IMR-90 (cell line): Measurements from ENCODE around the gene WDR43. TPM values are rescaled to one million over a fixed set of nuclear protein-coding genes. Genes with fewer than 3 reads are reported as not detected.

Experiments
- ATAC-seq: fragments of 200-7000 bp; cut with Tn5 transposase; 2 replicates; pipeline ENCODE4 v1.9.1; 2020; ENCODE audit warnings: low read depth, mild to moderate bottlenecking, moderate library complexity
- BruUV-seq: library from RNA; stranded (reverse); fragments of 400-500 nt; replicated peaks from 2 replicates; lab custom pipeline; 2021; lab: Mats Ljungman, UMichigan
- CTCF ChIA-PET: fragments of 300-600 bp; formaldehyde crosslinking; extraction: SDS; loops from one replicate; lab custom pipeline; 2021; ENCODE audit warnings: antibody characterized with exemption; lab: Yijun Ruan, JAX
- POLR2A ChIA-PET: fragments of 300-600 bp; sonication (Branson Sonifier 250); formaldehyde crosslinking; loops from one replicate; lab custom pipeline; 2022; ENCODE audit warnings: antibody characterized with exemption; ENCODE audit not compliant: unreplicated experiment; lab: Charles Lee
- DNase-seq: peaks from one replicate; pipeline ENCODE4 v3.0.0; 2013
- H2AFZ ChIP-seq: replicated peaks from 2 replicates; pipeline ENCODE3; 2013; ENCODE audit warnings: low read length, mild to moderate bottlenecking; ENCODE audit not compliant: poor library complexity
- H2AK5ac ChIP-seq: 2 replicates; pipeline ENCODE4 v1.6.1; 2013; ENCODE audit warnings: low read depth, low read length, inconsistent platforms
- H2AK9ac ChIP-seq: replicated peaks from 2 replicates; pipeline ENCODE3; 2013; ENCODE audit warnings: mild to moderate bottlenecking, low read depth, low read length, moderate library complexity; ENCODE audit not compliant: poor library complexity
- H2BK120ac ChIP-seq: 2 replicates; pipeline ENCODE4 v1.6.1; 2013; ENCODE audit warnings: low read depth, low read length, inconsistent platforms
- H2BK15ac ChIP-seq: 3 replicates; pipeline ENCODE4 v1.6.1; 2013; ENCODE audit warnings: low read depth, low read length, inconsistent platforms
- H2BK20ac ChIP-seq: 2 replicates; pipeline ENCODE4 v1.6.1; 2013; ENCODE audit warnings: low read depth, mild to moderate bottlenecking, inconsistent platforms, low read length, moderate library complexity
- H2BK5ac ChIP-seq: 2 replicates; pipeline ENCODE4 v1.6.1; 2013; ENCODE audit warnings: mild to moderate bottlenecking, low read depth, low read length, inconsistent platforms; ENCODE audit not compliant: poor library complexity, severe bottlenecking
- H3K14ac ChIP-seq: replicated peaks from 2 replicates; pipeline ENCODE4 v1.6.1; 2013; ENCODE audit warnings: low read depth, low read length, inconsistent platforms
- H3K18ac ChIP-seq: 2 replicates; pipeline ENCODE4 v1.6.1; 2013; ENCODE audit warnings: low read depth, low read length, control low read depth
- H3K23ac ChIP-seq: 2 replicates; pipeline ENCODE4 v1.6.1; 2013; ENCODE audit warnings: low read depth, low read length, inconsistent platforms
- H3K27ac ChIP-seq: 2 replicates; pipeline ENCODE4 v1.5.1; 2013; ENCODE audit warnings: mild to moderate bottlenecking, control low read depth, low read length; ENCODE audit not compliant: insufficient read depth
- H3K27me3 ChIP-seq: 2 replicates; pipeline ENCODE4 v1.6.1; 2013; ENCODE audit warnings: low read length; ENCODE audit not compliant: control insufficient read depth, insufficient read depth
- H3K36me3 ChIP-seq: 2 replicates; pipeline ENCODE4 v1.6.1; 2013; ENCODE audit warnings: low read length, mixed read lengths; ENCODE audit not compliant: control insufficient read depth, insufficient read depth
- H3K4ac ChIP-seq: 2 replicates; pipeline ENCODE4 v1.6.1; 2013; ENCODE audit warnings: low read depth, low read length, inconsistent platforms
- H3K4me1 ChIP-seq: 2 replicates; pipeline ENCODE4 v1.6.1; 2013; ENCODE audit warnings: low read length, mixed read lengths; ENCODE audit not compliant: control insufficient read depth, insufficient read depth
- H3K4me2 ChIP-seq: 2 replicates; pipeline ENCODE4 v1.6.1; 2013; ENCODE audit warnings: low read depth, mild to moderate bottlenecking, control low read depth, low read length, moderate library complexity
- H3K4me3 ChIP-seq: 2 replicates; pipeline ENCODE4 v1.5.1; 2013; ENCODE audit warnings: low read depth, mild to moderate bottlenecking, control low read depth, low read length, moderate library complexity; ENCODE audit not compliant: insufficient read depth
- H3K56ac ChIP-seq: 2 replicates; pipeline ENCODE4 v1.6.1; 2013; ENCODE audit warnings: low read length, inconsistent platforms; ENCODE audit not compliant: insufficient read depth; ENCODE audit errors: extremely low read depth
- H3K79me1 ChIP-seq, 2 experiments: 2 replicates each; pipeline ENCODE4 v1.6.1; 2013; ENCODE audit warnings: low read length in 2 of 2, inconsistent platforms in 1 of 2, low read depth in 1 of 2
- H3K9ac ChIP-seq: 2 replicates; pipeline ENCODE4 v1.6.1; 2013; ENCODE audit warnings: low read depth, low read length, control low read depth
- H3K9me1 ChIP-seq: 2 replicates; pipeline ENCODE4 v1.6.1; 2013; ENCODE audit warnings: low read length, inconsistent platforms; ENCODE audit not compliant: insufficient read depth
- H3K9me3 ChIP-seq: 2 replicates; pipeline ENCODE4 v1.6.1; 2013; ENCODE audit warnings: low read length; ENCODE audit not compliant: control insufficient read depth, insufficient read depth
- H4K20me1 ChIP-seq: 2 replicates; pipeline ENCODE4 v1.6.1; 2013; ENCODE audit warnings: low read length, inconsistent platforms; ENCODE audit not compliant: insufficient read depth
- H4K5ac ChIP-seq: 2 replicates; pipeline ENCODE4 v1.6.1; 2013; ENCODE audit warnings: mild to moderate bottlenecking, low read depth, low read length, control low read depth
- H4K8ac ChIP-seq, 2 experiments: 2 replicates each; pipeline ENCODE4 v1.6.1; 2013; ENCODE audit warnings: low read depth in 2 of 2, low read length in 2 of 2, control low read depth in 1 of 2, inconsistent platforms in 1 of 2
- H4K91ac ChIP-seq: 2 replicates; pipeline ENCODE4 v1.6.1; 2013; ENCODE audit warnings: low read depth, low read length, inconsistent platforms; ENCODE audit not compliant: insufficient read depth
- BHLHE40 ChIP-seq: fragments of 150-350 bp; IDR thresholded peaks from 2 replicates; pipeline ENCODE4 v1.6.1; 2016; ENCODE audit warnings: mild to moderate bottlenecking, low read depth, low read length
- CHD1 ChIP-seq: IDR thresholded peaks from 2 replicates; pipeline ENCODE4 v1.6.1; 2012; ENCODE audit warnings: low read depth, low read length, improper control_type of control experiment
- FOS ChIP-seq: fragments of 150-350 bp; IDR thresholded peaks from 2 replicates; pipeline ENCODE4 v1.6.1; 2016; ENCODE audit warnings: low read depth, low read length
- MAFK ChIP-seq: IDR thresholded peaks from 2 replicates; pipeline ENCODE4 v1.6.1; 2012; ENCODE audit warnings: low read depth, low read length, improper control_type of control experiment
- MAZ ChIP-seq: IDR thresholded peaks from 2 replicates; pipeline ENCODE4 v1.6.1; 2012; ENCODE audit warnings: low read depth, mild to moderate bottlenecking, low read length, improper control_type of control experiment, moderate library complexity, borderline replicate concordance
- MXI1 ChIP-seq: IDR thresholded peaks from 2 replicates; pipeline ENCODE4 v1.6.1; 2012; ENCODE audit warnings: low read depth, mild to moderate bottlenecking, low read length, moderate library complexity, borderline replicate concordance
- NFE2L2 ChIP-seq: fragments of 150-350 bp; IDR thresholded peaks from 2 replicates; pipeline ENCODE4 v1.6.1; 2016; ENCODE audit warnings: low read depth, mild to moderate bottlenecking, low read length
- POLR2A ChIP-seq: IDR thresholded peaks from 2 replicates; pipeline ENCODE4 v1.6.1; 2012; ENCODE audit warnings: mild to moderate bottlenecking, low read depth, low read length
- RAD21 ChIP-seq: IDR thresholded peaks from 2 replicates; pipeline ENCODE4 v1.6.1; 2012; ENCODE audit warnings: low read length, improper control_type of control experiment
- RCOR1 ChIP-seq: IDR thresholded peaks from 2 replicates; pipeline ENCODE4 v1.6.1; 2012; ENCODE audit warnings: mild to moderate bottlenecking, low read length, improper control_type of control experiment; ENCODE audit not compliant: insufficient replicate concordance
- RFX5 ChIP-seq: IDR thresholded peaks from 2 replicates; pipeline ENCODE4 v1.8.0; 2012; ENCODE audit warnings: low read depth, mild to moderate bottlenecking, low read length, moderate library complexity
- SMC3 ChIP-seq: fragments of 150-350 bp; IDR thresholded peaks from 2 replicates; pipeline ENCODE4 v1.6.1; 2016; ENCODE audit warnings: low read depth, mild to moderate bottlenecking, antibody characterized with exemption, low read length, moderate library complexity
- WGBS, 2 experiments: methylation state at CpG; one replicate each; pipeline versions ENCODE4 v1.1.5 to v1.1.7; 2013; ENCODE audit warnings: missing lambda C conversion rate in 2 of 2; ENCODE audit not compliant: insufficient read length in 1 of 2; ENCODE audit errors: extremely low coverage in 2 of 2; 5-methylcytosine and 5-hydroxymethylcytosine counted together
- dilution Hi-C: fragments of 300-500 bp; cut with HindIII; formaldehyde crosslinking; loops from one replicate; pipeline ENCODE4 v1.14.3; 2018; ENCODE audit warnings: low sequenced_read_pairs; ENCODE audit not compliant: unreplicated experiment
- in situ Hi-C: fragments of 300-500 bp; cut with MboI; formaldehyde crosslinking; loops from 3 replicates; pipeline ENCODE4 v1.14.3; 2019; ENCODE audit warnings: low sequenced_read_pairs, inconsistent platforms, mixed read lengths
- intact Hi-C: fragments of 100-400 bp; cut with micrococcal nuclease; formaldehyde crosslinking; loops from 2 replicates; pipeline ENCODE4 v1.10.0; 2022
- polyA plus RNA-seq, 3 experiments: library from polyadenylated mRNA; depleted of rRNA; stranded (reverse); fragments of >200 nt; gene quantifications; 2 replicates each; pipeline ENCODE4 v1.2.3, GENCODE V29; 2012; ENCODE audit warnings: low replicate concordance in 1 of 3
- total RNA-seq: library from RNA; depleted of rRNA; stranded (reverse); fragments of >200 nt; gene quantifications from 2 replicates; pipeline ENCODE4 v1.2.3, GENCODE V29; 2012
- TF ChIP-seq, protein P1 (sequence below): fragments of 150-350 bp; IDR thresholded peaks from 2 replicates; pipeline ENCODE4 v1.6.1; 2016; ENCODE audit warnings: low read depth, mild to moderate bottlenecking, low read length, moderate library complexity, borderline replicate concordance
- TF ChIP-seq, protein P2 (sequence below): fragments of 150-350 bp; IDR thresholded peaks from 2 replicates; pipeline ENCODE4 v1.6.1; 2017; ENCODE audit warnings: mild to moderate bottlenecking, antibody characterized with exemption, low read length, low read depth
- TF ChIP-seq, protein P3 (sequence below): conservative IDR thresholded peaks from 2 replicates; pipeline ENCODE4 v1.5.1; 2012; ENCODE audit warnings: mild to moderate bottlenecking, low read depth, low read length, improper control_type of control experiment

WDR43 gene
- total and polyA plus RNA-seq, 2 of the 4 experiments (the other 2 are of a cell fraction) = 40.3 to 300 TPM

DNA sequence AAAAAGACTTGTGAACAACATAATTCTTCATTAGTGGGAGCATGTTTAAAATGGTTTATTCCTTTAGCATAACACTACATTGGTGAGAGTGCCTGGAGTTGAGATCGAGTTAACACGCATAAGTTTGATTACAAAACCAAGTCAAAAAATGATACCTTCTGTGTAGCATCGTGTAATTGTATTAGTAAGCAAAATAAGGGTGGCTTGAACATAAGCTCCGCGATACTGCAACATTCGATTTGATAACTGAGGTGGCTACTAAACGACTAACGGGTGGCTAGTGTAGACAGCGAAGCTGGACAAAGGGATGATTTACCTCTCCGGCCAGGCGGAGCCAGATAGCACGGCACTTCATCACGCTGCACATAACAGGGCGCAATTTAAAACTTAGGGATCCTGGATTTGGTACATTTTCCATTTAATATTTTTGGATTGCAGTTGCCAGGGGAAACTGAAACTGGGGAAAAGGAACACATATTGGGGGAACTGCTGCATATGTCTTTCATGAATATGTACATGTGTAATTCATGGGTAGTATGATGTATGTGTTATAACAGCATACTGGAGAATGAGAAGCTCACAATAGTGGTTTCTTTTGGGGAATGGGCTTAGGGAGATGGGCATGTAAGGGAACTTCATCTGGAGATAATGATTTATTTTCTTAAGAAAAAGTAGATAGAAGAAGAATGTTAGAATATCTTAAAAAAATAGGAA is 50.2 kb downstream of the WDR43 start:
- Histone ChIP-seq H2BK120ac (no peak overlapping the region), H3K27ac (no peak overlapping the region), H2BK5ac (no peak overlapping the region), H2AK5ac (no peak overlapping the region), H3K9ac (no peak overlapping the region), H3K36me3 (peaks cover 33% of the 10 kb centered on the region), H4K5ac (no peak overlapping the region), H3K9me3 (peaks cover 5% of the 10 kb centered on the region; the same call in 1 of the 2 replicates), H2BK20ac (no peak overlapping the region), H2AFZ (no peak overlapping the region), H4K91ac (no peak overlapping the region), H3K56ac (no peak overlapping the region), H3K27me3 (no peaks in the 10 kb centered on the region), H2AK9ac (no peak overlapping the region), H3K4me2 (no peak overlapping the region), H3K14ac (no peak overlapping the region), H3K4me1 (no peaks in the 10 kb centered on the region), H3K79me1 (peaks cover 7 to 12% of the 10 kb centered on the region in 2 experiments), H3K23ac (no peak overlapping the region), H3K18ac (no peak overlapping the region), H3K4ac (no peak overlapping the region), H3K9me1 (no peaks in the 10 kb centered on the region), H3K4me3 (no peak overlapping the region), H2BK15ac (no peak overlapping the region), H4K8ac (no peak overlapping the region), H4K20me1 (no peaks in the 10 kb centered on the region)
- in situ Hi-C loops (no loop called here), intact Hi-C loops (no loop called here), dilution Hi-C loops (no loop called here)
- no TSS peak for BruUV-seq
- ATAC-seq (no peak), DNase-seq (no peak)
- TF ChIP-seq MAZ = no peak
- TF ChIP-seq BHLHE40 = no peak
- no peak for TF ChIP-seq MXI1
- TF ChIP-seq, protein P1, sequence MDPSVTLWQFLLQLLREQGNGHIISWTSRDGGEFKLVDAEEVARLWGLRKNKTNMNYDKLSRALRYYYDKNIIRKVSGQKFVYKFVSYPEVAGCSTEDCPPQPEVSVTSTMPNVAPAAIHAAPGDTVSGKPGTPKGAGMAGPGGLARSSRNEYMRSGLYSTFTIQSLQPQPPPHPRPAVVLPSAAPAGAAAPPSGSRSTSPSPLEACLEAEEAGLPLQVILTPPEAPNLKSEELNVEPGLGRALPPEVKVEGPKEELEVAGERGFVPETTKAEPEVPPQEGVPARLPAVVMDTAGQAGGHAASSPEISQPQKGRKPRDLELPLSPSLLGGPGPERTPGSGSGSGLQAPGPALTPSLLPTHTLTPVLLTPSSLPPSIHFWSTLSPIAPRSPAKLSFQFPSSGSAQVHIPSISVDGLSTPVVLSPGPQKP = no peak
- no peak for TF ChIP-seq SMC3
- no peak for TF ChIP-seq RAD21
- no peak for TF ChIP-seq CHD1
- TF ChIP-seq RCOR1 = no peak
- TF ChIP-seq, protein P2, sequence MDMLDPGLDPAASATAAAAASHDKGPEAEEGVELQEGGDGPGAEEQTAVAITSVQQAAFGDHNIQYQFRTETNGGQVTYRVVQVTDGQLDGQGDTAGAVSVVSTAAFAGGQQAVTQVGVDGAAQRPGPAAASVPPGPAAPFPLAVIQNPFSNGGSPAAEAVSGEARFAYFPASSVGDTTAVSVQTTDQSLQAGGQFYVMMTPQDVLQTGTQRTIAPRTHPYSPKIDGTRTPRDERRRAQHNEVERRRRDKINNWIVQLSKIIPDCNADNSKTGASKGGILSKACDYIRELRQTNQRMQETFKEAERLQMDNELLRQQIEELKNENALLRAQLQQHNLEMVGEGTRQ = no peak
- no peak for TF ChIP-seq RFX5
- TF ChIP-seq, protein P3, sequence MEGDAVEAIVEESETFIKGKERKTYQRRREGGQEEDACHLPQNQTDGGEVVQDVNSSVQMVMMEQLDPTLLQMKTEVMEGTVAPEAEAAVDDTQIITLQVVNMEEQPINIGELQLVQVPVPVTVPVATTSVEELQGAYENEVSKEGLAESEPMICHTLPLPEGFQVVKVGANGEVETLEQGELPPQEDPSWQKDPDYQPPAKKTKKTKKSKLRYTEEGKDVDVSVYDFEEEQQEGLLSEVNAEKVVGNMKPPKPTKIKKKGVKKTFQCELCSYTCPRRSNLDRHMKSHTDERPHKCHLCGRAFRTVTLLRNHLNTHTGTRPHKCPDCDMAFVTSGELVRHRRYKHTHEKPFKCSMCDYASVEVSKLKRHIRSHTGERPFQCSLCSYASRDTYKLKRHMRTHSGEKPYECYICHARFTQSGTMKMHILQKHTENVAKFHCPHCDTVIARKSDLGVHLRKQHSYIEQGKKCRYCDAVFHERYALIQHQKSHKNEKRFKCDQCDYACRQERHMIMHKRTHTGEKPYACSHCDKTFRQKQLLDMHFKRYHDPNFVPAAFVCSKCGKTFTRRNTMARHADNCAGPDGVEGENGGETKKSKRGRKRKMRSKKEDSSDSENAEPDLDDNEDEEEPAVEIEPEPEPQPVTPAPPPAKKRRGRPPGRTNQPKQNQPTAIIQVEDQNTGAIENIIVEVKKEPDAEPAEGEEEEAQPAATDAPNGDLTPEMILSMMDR = no peak
- TF ChIP-seq POLR2A = no peak
- no peak for TF ChIP-seq NFE2L2
- TF ChIP-seq FOS = no peak
- TF ChIP-seq MAFK = no peak
- 92% methylated on average over 10 of the region's 14 CpGs; no CpG with 5 or more reads in 1 of the 2 experiments for WGBS, 2 experiments
- POLR2A ChIA-PET = no interaction called here
- CTCF ChIA-PET = no interaction called here
